Uterine smooth muscle cell (primary cell): ENCODE results near the gene SAMM50. TPM values are rescaled to one million over a fixed set of nuclear protein-coding genes. Genes with fewer than 3 reads are reported as not detected.

Experiments
- total RNA-seq: library from RNA; depleted of rRNA; stranded (reverse); fragments of >200 nt; gene quantifications from 2 replicates; pipeline ENCODE4 v1.2.3, GENCODE V29; 2014

Gene SAMM50
- total RNA-seq, result 46.6 and 54.8 TPM in 2 replicates

DNA sequence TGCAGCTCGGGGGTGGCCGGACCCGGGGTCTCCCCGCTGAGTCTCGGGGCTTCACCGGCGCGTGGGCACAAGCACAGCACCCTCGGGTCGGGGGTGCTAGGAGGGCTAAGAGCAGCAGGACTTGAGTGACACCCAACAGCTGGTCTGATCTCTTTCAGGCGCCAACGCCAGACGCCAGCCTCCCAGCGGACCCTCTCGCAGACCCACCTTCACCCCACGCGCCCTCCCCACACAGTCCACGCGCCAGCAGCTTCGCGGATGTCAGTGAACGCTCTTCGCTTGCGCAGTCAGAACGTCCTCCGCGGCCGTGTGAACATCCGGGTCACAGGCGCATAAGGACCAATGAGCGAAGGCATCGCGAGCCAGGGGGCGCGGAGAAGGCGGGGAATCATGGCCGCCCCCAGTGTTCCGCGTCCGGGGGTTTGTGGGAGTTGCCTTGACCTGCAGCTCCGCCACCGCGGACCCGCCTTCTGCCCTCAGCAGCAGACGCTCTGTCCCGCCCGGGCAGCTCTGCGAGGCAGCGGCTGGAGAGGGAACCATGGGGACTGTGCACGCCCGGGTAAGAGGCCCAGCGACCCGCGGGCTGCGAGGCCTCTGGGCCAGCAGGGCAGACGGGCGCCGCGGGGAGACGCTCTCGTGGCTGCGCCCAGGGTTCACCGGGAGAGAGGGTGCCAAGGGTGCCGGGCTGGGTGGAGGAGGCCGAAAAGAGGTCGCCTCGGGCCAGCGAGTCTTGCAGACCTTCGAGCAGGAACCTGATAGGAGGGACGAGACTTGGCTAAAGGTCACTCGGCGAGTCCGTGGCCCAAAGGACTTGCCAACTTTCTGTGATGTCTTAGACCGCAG, at the start of gene SAMM50:
Gene SAMM50 (plus strand): TSS at position 403 of the 843 bp plus-strand sequence. CDS start 136 bp downstream, at position 539.

DNA sequence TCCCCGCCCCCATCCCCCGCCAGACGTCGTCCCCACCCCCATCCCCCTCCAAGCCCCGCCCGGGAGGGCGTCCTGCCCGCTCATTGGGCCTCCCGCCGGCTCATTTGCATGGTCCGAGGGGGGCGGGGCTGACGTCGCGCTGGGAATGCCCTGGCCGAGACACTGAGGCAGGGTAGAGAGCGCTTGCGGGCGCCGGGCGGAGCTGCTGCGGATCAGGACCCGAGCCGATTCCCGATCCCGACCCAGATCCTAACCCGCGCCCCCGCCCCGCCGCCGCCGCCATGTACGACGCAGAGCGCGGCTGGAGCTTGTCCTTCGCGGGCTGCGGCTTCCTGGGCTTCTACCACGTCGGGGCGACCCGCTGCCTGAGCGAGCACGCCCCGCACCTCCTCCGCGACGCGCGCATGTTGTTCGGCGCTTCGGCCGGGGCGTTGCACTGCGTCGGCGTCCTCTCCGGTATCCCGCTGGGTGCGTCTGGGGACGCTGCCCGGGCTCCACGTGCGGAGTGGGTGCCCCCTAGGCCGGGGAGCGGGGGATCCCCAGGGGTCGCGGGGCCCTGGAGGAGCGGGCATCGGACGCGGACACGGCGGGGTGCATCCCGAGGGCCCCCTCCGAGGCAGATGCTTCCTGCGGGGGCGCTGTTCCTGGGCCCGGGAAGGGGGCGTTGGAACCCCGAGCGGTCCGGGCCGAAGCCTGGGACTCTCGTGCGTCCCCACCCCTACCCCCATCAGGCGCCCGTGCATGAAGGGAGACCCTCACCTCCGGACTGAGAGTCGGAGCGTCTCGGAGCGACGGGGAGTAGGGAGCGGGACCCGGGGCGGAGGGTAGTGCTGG, 31.4 kb upstream of the SAMM50 start, which contains the start of gene PNPLA3:
Gene PNPLA3 (plus strand): TSS at position 175 of the 834 bp plus-strand sequence. CDS start 107 bp downstream, at position 282.

GRCh38 chr22:44024288-44024921, 69.2 kb downstream of the SAMM50 start, which contains the start of gene PARVB:
Gene PARVB, plus strand, starts transcription at chr22:44024302. Its CDS starts 38 bp downstream, at chr22:44024340.

Other genes with a start within 250 kb of the SAMM50 start
- 0.55 and 3.6 TPM in 2 replicates for gene EFCAB6, start 143.1 kb upstream of the SAMM50 start, total RNA-seq
- gene SULT4A1, start 92.9 kb upstream of the SAMM50 start, total RNA-seq, result 0.12 TPM in 1 of 2 replicates, not detected in the other
- under 0.01 TPM in 1 of 2 replicates, not detected in the other for gene PNPLA5, start 63.4 kb upstream of the SAMM50 start, total RNA-seq
- 1.3 and 3.5 TPM in 2 replicates for gene PNPLA3, start 31.6 kb upstream of the SAMM50 start, total RNA-seq
- 29.5 and 55.0 TPM in 2 replicates for gene PARVB, start 68.9 kb downstream of the SAMM50 start, total RNA-seq
- gene PARVG, start 225.5 kb downstream of the SAMM50 start, total RNA-seq, result not detected in 2 replicates